PC-9 (cell line): ENCODE measurements around the gene NDUFAF8. TPM values are rescaled to one million over a fixed set of nuclear protein-coding genes. Genes with fewer than 3 reads are reported as not detected.

Experiments used
- BruUV-seq: library from RNA; stranded (reverse); fragments of 400-500 nt; replicated peaks from 2 replicates; lab custom pipeline; 2021; lab: Mats Ljungman, UMichigan
- CTCF ChIA-PET: fragments of 300-600 bp; sonication (Branson Sonifier 250); formaldehyde crosslinking; loops from one replicate; lab custom pipeline; 2022; ENCODE audit warnings: antibody characterized with exemption; lab: Charles Lee
- POLR2A ChIA-PET: fragments of 300-600 bp; sonication (Branson Sonifier 250); formaldehyde crosslinking; loops from one replicate; lab custom pipeline; 2022; ENCODE audit warnings: antibody characterized with exemption; ENCODE audit not compliant: unreplicated experiment; lab: Charles Lee
- DNase-seq, 2 experiments: peaks; one replicate each; pipeline versions ENCODE4 v3.0.0 to v3.0.0-alpha.2; 2015 to 2022; ENCODE audit warnings: mixed read lengths in 1 of 2
- H2AFZ ChIP-seq: fragments of 200-600 bp; sonication (generic); 2 replicates; pipeline ENCODE4 v1.8.1; 2017; ENCODE audit warnings: antibody characterized with exemption
- H3F3A ChIP-seq: fragments of 200-600 bp; sonication (generic); 2 replicates; pipeline ENCODE4 v1.8.1; 2017; ENCODE audit warnings: antibody characterized with exemption, mild to moderate bottlenecking, low read depth; ENCODE audit not compliant: insufficient read depth
- H3K27ac ChIP-seq: fragments of 200-600 bp; sonication (generic); 2 replicates; pipeline ENCODE4 v1.6.1; 2016; ENCODE audit warnings: mixed run types
- H3K27me3 ChIP-seq: fragments of 200-600 bp; sonication (generic); 2 replicates; pipeline ENCODE4 v1.6.1; 2016; ENCODE audit warnings: low read depth, mixed run types; ENCODE audit not compliant: insufficient read depth
- H3K36me3 ChIP-seq: fragments of 200-600 bp; sonication (generic); 2 replicates; pipeline ENCODE4 v1.6.1; 2016; ENCODE audit warnings: low read depth, mixed run types
- H3K4me1 ChIP-seq: fragments of 200-600 bp; sonication (generic); replicated peaks from 2 replicates; pipeline ENCODE4 v1.6.1; 2016; ENCODE audit warnings: mixed run types; ENCODE audit not compliant: insufficient read depth
- H3K4me2 ChIP-seq: fragments of 200-600 bp; sonication (generic); 2 replicates; pipeline ENCODE4 v1.6.1; 2017; ENCODE audit warnings: mixed run types
- H3K4me3 ChIP-seq: fragments of 200-600 bp; sonication (generic); 2 replicates; pipeline ENCODE4 v1.6.1; 2016; ENCODE audit warnings: mixed run types
- H3K79me2 ChIP-seq: fragments of 200-600 bp; sonication (generic); 2 replicates; pipeline ENCODE4 v1.6.1; 2017; ENCODE audit warnings: low read depth, mixed run types
- H3K9me2 ChIP-seq: fragments of 200-600 bp; sonication (generic); 2 replicates; pipeline ENCODE4 v1.8.1; 2017; ENCODE audit warnings: mild to moderate bottlenecking; ENCODE audit not compliant: insufficient read depth
- H3K9me3 ChIP-seq: fragments of 200-600 bp; sonication (generic); 2 replicates; pipeline ENCODE4 v1.8.1; 2016; ENCODE audit warnings: low read depth; ENCODE audit not compliant: insufficient read depth
- H4K20me1 ChIP-seq: fragments of 200-600 bp; sonication (generic); 2 replicates; pipeline ENCODE4 v1.8.1; 2017; ENCODE audit not compliant: insufficient read depth
- EZH2 ChIP-seq: fragments of 200-600 bp; sonication (generic); IDR thresholded peaks from 2 replicates; pipeline ENCODE4 v1.8.0; 2017; ENCODE audit warnings: antibody characterized with exemption, low read depth
- intact Hi-C: fragments of 100-400 bp; cut with micrococcal nuclease; formaldehyde crosslinking; loops from one replicate; pipeline ENCODE4 v1.10.0; 2022; ENCODE audit not compliant: unreplicated experiment
- total RNA-seq: library from RNA; stranded (reverse); gene quantifications from 2 replicates; pipeline ENCODE4 v1.2.3, GENCODE V29; 2021
- TF ChIP-seq, protein P1 (sequence below): fragments of 200-600 bp; sonication (generic); conservative IDR thresholded peaks from 2 replicates; pipeline ENCODE4 v1.6.1; 2017; ENCODE audit warnings: mixed run types, antibody characterized with exemption, mild to moderate bottlenecking, moderate library complexity

The NDUFAF8 gene
- total RNA-seq, 1 experiment from 2014 or later: 53.3 TPM

DNA sequence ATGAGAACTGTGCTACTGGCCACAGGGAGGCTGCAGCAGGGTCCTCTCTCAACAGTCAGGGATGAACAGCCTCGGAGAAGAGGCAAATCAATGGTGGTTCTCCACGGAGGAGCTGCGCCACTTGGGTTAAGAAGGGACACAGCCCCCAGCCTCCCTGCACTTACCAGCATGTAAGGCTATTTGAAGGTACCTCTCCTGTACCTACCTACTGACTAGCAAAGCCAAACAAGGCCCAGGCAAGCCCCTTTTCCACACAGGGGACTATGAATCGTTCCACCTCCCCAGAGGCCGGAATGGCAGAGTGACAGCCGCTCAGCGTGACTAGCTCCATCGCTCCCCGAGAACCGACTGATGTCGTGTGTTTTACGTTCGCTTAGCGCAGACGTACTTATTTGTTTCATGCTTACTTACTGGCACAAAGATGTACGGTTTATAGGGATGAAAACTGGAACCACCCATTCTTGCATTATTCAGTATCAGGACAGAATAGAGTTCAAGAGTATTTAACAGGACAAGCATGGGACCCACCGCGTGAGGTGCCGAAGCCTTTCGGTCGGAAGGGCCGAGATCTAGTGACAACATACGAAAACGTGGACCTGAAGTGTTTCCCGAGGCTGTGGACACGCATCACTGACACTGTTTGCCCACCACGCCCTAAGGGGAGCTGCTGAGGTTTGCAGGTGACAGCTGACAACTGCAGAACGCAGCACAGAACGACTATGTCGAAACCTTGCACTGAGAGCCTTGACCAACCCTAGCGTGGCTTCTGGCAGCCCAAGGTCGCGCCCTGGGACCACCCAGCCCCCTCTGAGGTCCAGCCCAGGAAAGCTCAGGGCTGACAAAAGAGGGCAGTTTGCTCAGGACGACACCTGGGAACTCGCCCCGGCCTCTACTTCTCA, 1.3 kb upstream of the NDUFAF8 start:
- intact Hi-C loops: no loop called here
- TF ChIP-seq EZH2: no peak
- Histone ChIP-seq H3K4me3 (peak overlapping the region; percentile 75), H3K36me3 (no peaks in the 10 kb centered on the region), H3K4me1 (peaks cover 6% of the 10 kb centered on the region; the same call in 1 of the 2 replicates), H2AFZ (0 out of 2 replicates have a peak overlapping the region, but pooled peaks have one; percentile 79), H3K79me2 (peaks cover 15% of the 10 kb centered on the region), H4K20me1 (no peaks in the 10 kb centered on the region; the same call in 1 of the 2 replicates), H3K27ac (no peak overlapping the region), H3F3A (no peaks in the 10 kb centered on the region), H3K9me2 (no peaks in the 10 kb centered on the region), H3K4me2 (peak overlapping the region; percentile 82), H3K9me3 (no peaks in the 10 kb centered on the region), H3K27me3 (no peaks in the 10 kb centered on the region)
- no peak for DNase-seq
- ChIA-PET POLR2A (interaction anchor here (0.5 kb wide), 1 partner anchor 15 kb away, joined by 4 read pairs; the partner anchor contains the start of gene CEP131), CTCF (no interaction called here)
- no TSS peak for BruUV-seq

DNA sequence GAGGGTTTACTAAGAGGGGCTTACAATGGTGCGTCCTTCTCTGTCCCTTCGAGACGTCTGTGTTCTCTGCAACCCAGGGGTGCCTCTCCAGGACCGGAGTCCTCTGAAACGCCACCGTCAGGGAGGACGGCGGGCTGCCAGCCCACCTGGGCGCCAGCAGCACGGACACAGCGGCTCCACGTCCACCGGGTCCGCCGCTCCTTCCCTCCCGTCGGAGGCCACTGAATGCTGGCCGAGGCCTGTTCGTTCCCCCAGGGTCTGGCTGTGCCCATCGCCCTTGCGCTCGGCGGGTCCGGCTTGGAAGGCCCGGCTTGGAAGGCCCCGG, 666 bp upstream of the NDUFAF8 start:
- H4K20me1 ChIP-seq: no peaks in the 10 kb centered on the region; the same call in 1 of the 2 replicates
- ChIA-PET POLR2A (interaction anchor here (0.5 to 0.6 kb wide), 2 partner anchors 15 to 156 kb away, joined by 4 to 10 read pairs; partner anchors contain the start of gene CEP131), CTCF (no interaction called here)
- DNase-seq: no peak
- H3K27ac ChIP-seq: no peak overlapping the region
- peaks cover 6% of the 10 kb centered on the region; the same call in 1 of the 2 replicates for H3K4me1 ChIP-seq
- BruUV-seq: TSS peak; percentile 33
- peaks cover 15% of the 10 kb centered on the region for H3K79me2 ChIP-seq
- H3K9me2 ChIP-seq: no peaks in the 10 kb centered on the region
- no peaks in the 10 kb centered on the region for H3K27me3 ChIP-seq
- peak overlapping the region; percentile 75 for H3K4me3 ChIP-seq
- peak overlapping the region; percentile 79; the same call in 1 of the 2 replicates for H2AFZ ChIP-seq
- no peak for TF ChIP-seq EZH2
- TF ChIP-seq, protein P1, sequence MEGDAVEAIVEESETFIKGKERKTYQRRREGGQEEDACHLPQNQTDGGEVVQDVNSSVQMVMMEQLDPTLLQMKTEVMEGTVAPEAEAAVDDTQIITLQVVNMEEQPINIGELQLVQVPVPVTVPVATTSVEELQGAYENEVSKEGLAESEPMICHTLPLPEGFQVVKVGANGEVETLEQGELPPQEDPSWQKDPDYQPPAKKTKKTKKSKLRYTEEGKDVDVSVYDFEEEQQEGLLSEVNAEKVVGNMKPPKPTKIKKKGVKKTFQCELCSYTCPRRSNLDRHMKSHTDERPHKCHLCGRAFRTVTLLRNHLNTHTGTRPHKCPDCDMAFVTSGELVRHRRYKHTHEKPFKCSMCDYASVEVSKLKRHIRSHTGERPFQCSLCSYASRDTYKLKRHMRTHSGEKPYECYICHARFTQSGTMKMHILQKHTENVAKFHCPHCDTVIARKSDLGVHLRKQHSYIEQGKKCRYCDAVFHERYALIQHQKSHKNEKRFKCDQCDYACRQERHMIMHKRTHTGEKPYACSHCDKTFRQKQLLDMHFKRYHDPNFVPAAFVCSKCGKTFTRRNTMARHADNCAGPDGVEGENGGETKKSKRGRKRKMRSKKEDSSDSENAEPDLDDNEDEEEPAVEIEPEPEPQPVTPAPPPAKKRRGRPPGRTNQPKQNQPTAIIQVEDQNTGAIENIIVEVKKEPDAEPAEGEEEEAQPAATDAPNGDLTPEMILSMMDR: no peak
- intact Hi-C loops: no loop called here
- no peaks in the 10 kb centered on the region for H3F3A ChIP-seq
- H3K9me3 ChIP-seq: no peaks in the 10 kb centered on the region
- H3K36me3 ChIP-seq: no peaks in the 10 kb centered on the region
- H3K4me2 ChIP-seq: peak overlapping the region; percentile 82

DNA sequence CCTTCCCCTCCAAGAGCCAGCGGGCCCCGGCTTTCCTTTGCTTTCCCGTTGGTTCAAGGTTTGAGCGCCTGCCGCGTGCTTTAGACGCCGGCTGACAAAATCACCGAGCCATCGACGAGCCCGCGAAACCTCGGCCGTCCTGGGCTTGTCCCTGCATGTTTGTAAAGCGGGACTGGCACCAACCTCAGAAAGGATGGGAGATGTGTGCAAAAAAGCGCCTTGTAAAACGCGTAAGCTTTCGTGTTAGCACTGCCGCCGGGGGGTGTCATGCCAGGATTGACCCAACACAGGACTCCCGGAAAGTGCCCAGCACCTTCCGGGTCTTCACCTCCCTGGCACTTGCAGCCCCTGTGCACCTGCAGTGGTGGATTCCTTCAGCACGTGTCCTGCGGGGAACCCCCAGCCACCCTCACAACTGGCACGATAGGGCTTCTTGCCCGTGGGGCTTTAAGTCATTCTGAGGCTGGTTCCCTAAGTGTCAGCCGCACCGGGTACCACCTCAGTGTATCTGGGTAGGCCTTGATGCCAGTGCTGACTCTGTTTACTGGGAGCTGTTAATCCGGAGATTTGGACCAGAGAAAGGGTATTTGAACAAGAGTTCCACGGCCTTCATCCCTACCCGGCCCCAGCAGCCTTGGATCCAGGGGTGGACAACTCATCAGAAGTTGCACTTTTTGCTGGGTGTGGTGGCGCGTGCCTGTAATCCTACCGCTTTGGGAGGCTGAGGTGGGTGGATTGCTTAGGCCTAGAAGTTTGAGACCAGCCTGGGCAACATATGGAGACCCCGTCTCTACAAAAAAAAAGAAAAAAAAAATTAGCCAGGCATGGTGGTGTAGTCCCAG, 817 bp downstream of the NDUFAF8 start:
- Histone ChIP-seq H3K27me3 (no peaks in the 10 kb centered on the region), H3K4me3 (peak overlapping the region; percentile 75), H2AFZ (peak overlapping the region; percentile 66; the same call in 1 of the 2 replicates), H3K9me3 (no peaks in the 10 kb centered on the region), H3K9me2 (no peaks in the 10 kb centered on the region), H3K4me1 (peaks cover 6% of the 10 kb centered on the region; the same call in 1 of the 2 replicates), H3F3A (0 out of 2 replicates have a peak, but pooled peaks cover 7% of the 10 kb centered on the region), H3K36me3 (no peaks in the 10 kb centered on the region), H4K20me1 (no peaks in the 10 kb centered on the region; the same call in 1 of the 2 replicates), H3K79me2 (peaks cover 15% of the 10 kb centered on the region), H3K27ac (no peak overlapping the region), H3K4me2 (peak overlapping the region; percentile 87)
- DNase-seq: no peak
- intact Hi-C loops: loop anchor here (1.0 to 5.0 kb wide), 2 partner anchors 251 to 318 kb away; no protein-coding TSS in a partner anchor
- BruUV-seq: no TSS peak
- TF ChIP-seq EZH2: no peak
- TF ChIP-seq, protein P1: no peak
- CTCF ChIA-PET: no interaction called here
- POLR2A ChIA-PET: interaction anchor here (0.6 kb wide), 1 partner anchor 303 kb away, joined by 3 read pairs; no protein-coding TSS in a partner anchor
